CD4-positive, alpha-beta memory T cell (primary cell): ENCODE results near the gene IGSF23. TPM values are rescaled to one million over a fixed set of nuclear protein-coding genes. Genes with fewer than 3 reads are reported as not detected.

Source experiments
- CTCF ChIA-PET: fragments of 350-600 bp; sonication (Branson Sonifier 250); formaldehyde crosslinking; loops from one replicate; lab custom pipeline; 2021; ENCODE audit warnings: inconsistent platforms; ENCODE audit not compliant: partially characterized antibody; lab: Charles Lee
- POLR2A ChIA-PET: fragments of 350-600 bp; sonication (Branson Sonifier 250); formaldehyde crosslinking; loops from one replicate; lab custom pipeline; 2021; ENCODE audit not compliant: partially characterized antibody; lab: Charles Lee
- DNase-seq, 5 donors: peaks; one replicate each; pipeline versions ENCODE4 v3.0.0 to v3.0.0-alpha.2; 2020 to 2022; ENCODE audit warnings: mixed read lengths in 1 of 5
- H3K27ac ChIP-seq: one replicate; pipeline ENCODE4 v1.7.0; 2013; ENCODE audit warnings: low read depth, low read length
- H3K27me3 ChIP-seq: 2 replicates; pipeline ENCODE4 v1.7.0; 2013; ENCODE audit warnings: mild to moderate bottlenecking, low read length, moderate library complexity; ENCODE audit not compliant: insufficient read depth
- H3K36me3 ChIP-seq: 2 replicates; pipeline ENCODE4 v1.7.0; 2013; ENCODE audit warnings: mild to moderate bottlenecking, low read length, moderate library complexity; ENCODE audit not compliant: insufficient read depth
- H3K4me1 ChIP-seq: 2 replicates; pipeline ENCODE4 v1.7.0; 2013; ENCODE audit warnings: mild to moderate bottlenecking, low read length, moderate library complexity; ENCODE audit not compliant: insufficient read depth
- H3K4me3 ChIP-seq, 2 donors: one replicate each; pipeline ENCODE4 v1.7.0; 2013; ENCODE audit warnings: low read length in 2 of 2, mild to moderate bottlenecking in 1 of 2
- H3K9me3 ChIP-seq, 2 donors: one replicate each; pipeline ENCODE4 v1.7.0; 2013; ENCODE audit warnings: low read length in 2 of 2, control low read depth in 1 of 2; ENCODE audit not compliant: control insufficient read depth in 1 of 2
- H3K27ac Mint-ChIP-seq, 7 donors: one replicate each; pipeline ENCODE4 v1.8.0; 2020 to 2021; ENCODE audit warnings: mixed read lengths in 7 of 7, mild to moderate bottlenecking in 6 of 7, inconsistent platforms in 3 of 7, moderate library complexity in 3 of 7
- H3K27me3 Mint-ChIP-seq, 2 donors: one replicate each; pipeline ENCODE4 v1.8.0; 2020 to 2021; ENCODE audit warnings: mixed read lengths in 2 of 2
- H3K36me3 Mint-ChIP-seq, 2 donors: one replicate each; pipeline ENCODE4 v1.8.0; 2020 to 2021; ENCODE audit warnings: mixed read lengths in 2 of 2, inconsistent platforms in 1 of 2, mild to moderate bottlenecking in 1 of 2
- H3K4me1 Mint-ChIP-seq, 4 donors: one replicate each; pipeline ENCODE4 v1.8.0; 2020 to 2021; ENCODE audit warnings: mixed read lengths in 4 of 4, mild to moderate bottlenecking in 1 of 4
- H3K4me3 Mint-ChIP-seq, 8 donors: one replicate each; pipeline ENCODE4 v1.8.0; 2020 to 2021; ENCODE audit warnings: mixed read lengths in 8 of 8, mild to moderate bottlenecking in 7 of 8, moderate library complexity in 6 of 8, inconsistent platforms in 3 of 8
- H3K9me3 Mint-ChIP-seq, 8 donors: one replicate each; pipeline ENCODE4 v1.8.0; 2020 to 2021; ENCODE audit warnings: mixed read lengths in 8 of 8, mild to moderate bottlenecking in 5 of 8, inconsistent platforms in 3 of 8, moderate library complexity in 1 of 8
- intact Hi-C: fragments of 100-400 bp; cut with micrococcal nuclease; formaldehyde crosslinking; loops from one replicate; pipeline ENCODE4 v1.15.1; 2023
- polyA plus RNA-seq, 2 donors: library from polyadenylated mRNA; unstranded; fragments of 300-500 nt; fragmentation: Illumina TruSeq; gene quantifications; one replicate each; pipeline ENCODE4 v1.2.3, GENCODE V29; 2021
- total RNA-seq, 2 experiments: library from RNA; stranded (reverse); gene quantifications; one replicate each; pipeline ENCODE4 v1.2.3, GENCODE V29; 2021

Gene IGSF23
- total and polyA plus RNA-seq, 4 experiments from 2014 or later, result not detected

GRCh38 chr19:44658069-44658733 is 44.8 kb downstream of the IGSF23 start:
- H3K9me3 ChIP-seq, result no peaks in the 10 kb centered on the region
- no peak overlapping the region for H3K27ac ChIP-seq
- Mint-ChIP-seq H3K4me3 (no peak overlapping the region), H3K4me1 (peaks cover 1 to 13% (median 8%) of the 10 kb centered on the region in 4 donors), H3K27me3 (peaks cover 0 to 1% of the 10 kb centered on the region in 2 donors), H3K27ac (no peak overlapping the region), H3K36me3 (no peaks in the 10 kb centered on the region), H3K9me3 (no peaks in the 10 kb centered on the region)
- no peak for DNase-seq
- H3K36me3 ChIP-seq, result no peaks in the 10 kb centered on the region
- intact Hi-C loops, result no loop called here
- ChIA-PET CTCF (interaction anchor here (0.8 to 4.4 kb wide), 8 partner anchors 10 to 113 kb away, joined by 3 to 25 read pairs (median 6); no protein-coding TSS in a partner anchor), POLR2A (no interaction called here)
- peaks cover 5% of the 10 kb centered on the region for H3K4me1 ChIP-seq
- no peak overlapping the region for H3K4me3 ChIP-seq
- no peaks in the 10 kb centered on the region for H3K27me3 ChIP-seq

GRCh38 chr19:44660081-44660480 is 46.7 kb downstream of the IGSF23 start:
- Mint-ChIP-seq H3K27me3 (peaks cover 0 to 1% of the 10 kb centered on the region in 2 donors), H3K36me3 (no peaks in the 10 kb centered on the region), H3K4me3 (no peak overlapping the region), H3K27ac (no peak overlapping the region), H3K9me3 (no peaks in the 10 kb centered on the region), H3K4me1 (peaks cover 0 to 7% (median 3%) of the 10 kb centered on the region in 4 donors)
- Histone ChIP-seq H3K36me3 (no peaks in the 10 kb centered on the region), H3K27me3 (no peaks in the 10 kb centered on the region), H3K27ac (no peak overlapping the region), H3K9me3 (no peaks in the 10 kb centered on the region), H3K4me3 (no peak overlapping the region), H3K4me1 (no peaks in the 10 kb centered on the region)
- no peak for DNase-seq
- ChIA-PET CTCF (interaction anchor here (1.0 to 1.6 kb wide), 4 partner anchors 31 to 111 kb away, joined by 3 to 7 read pairs (median 4); no protein-coding TSS in a partner anchor), POLR2A (no interaction called here)
- intact Hi-C loops, result no loop called here

GRCh38 chr19:44661205-44661604 is 47.8 kb downstream of the IGSF23 start:
- H3K27me3 ChIP-seq, result no peaks in the 10 kb centered on the region
- no peaks in the 10 kb centered on the region for H3K36me3 ChIP-seq
- no peaks in the 10 kb centered on the region for H3K4me1 ChIP-seq
- H3K27ac ChIP-seq, result no peak overlapping the region
- Mint-ChIP-seq H3K9me3 (no peaks in the 10 kb centered on the region), H3K36me3 (no peaks in the 10 kb centered on the region), H3K27ac (no peak overlapping the region), H3K4me1 (peaks cover 0 to 7% (median 3%) of the 10 kb centered on the region in 4 donors), H3K27me3 (peaks cover 0 to 1% of the 10 kb centered on the region in 2 donors), H3K4me3 (no peak overlapping the region)
- ChIA-PET CTCF (no interaction called here), POLR2A (no interaction called here)
- intact Hi-C loops, result no loop called here
- no peaks in the 10 kb centered on the region for H3K9me3 ChIP-seq
- no peak overlapping the region for H3K4me3 ChIP-seq
- DNase-seq, result no peak

- H3K27me3 Mint-ChIP-seq, result peaks cover 0 to 1% of the 10 kb centered on the region in 2 donors
- H3K9me3 Mint-ChIP-seq, result no peaks in the 10 kb centered on the region
- no peak overlapping the region for H3K27ac Mint-ChIP-seq
- CTCF ChIA-PET, result interaction anchor here (1.4 kb wide), 1 partner anchor 11 kb away, joined by 3 read pairs; no protein-coding TSS in a partner anchor
- Histone ChIP-seq H3K27me3 (no peaks in the 10 kb centered on the region), H3K36me3 (no peaks in the 10 kb centered on the region), H3K4me1 (no peaks in the 10 kb centered on the region), H3K9me3 (no peaks in the 10 kb centered on the region), H3K4me3 (no peak overlapping the region), H3K27ac (no peak overlapping the region)
- no peak overlapping the region for H3K4me3 Mint-ChIP-seq
- POLR2A ChIA-PET, result no interaction called here
- H3K36me3 Mint-ChIP-seq, result no peaks in the 10 kb centered on the region
- DNase-seq, result no peak
- peaks cover 0 to 6% (median 3%) of the 10 kb centered on the region in 4 donors for H3K4me1 Mint-ChIP-seq
- intact Hi-C loops, result no loop called here
These were observed 48.5 kb downstream of the IGSF23 start for GRCh38 chr19:44661904-44662303.

GRCh38 chr19:44662691-44663385 is 49.5 kb downstream of the IGSF23 start:
- CTCF ChIA-PET, result interaction anchor here (0.8 to 1.4 kb wide), 2 partner anchors 8 to 10 kb away, joined by 3 read pairs; no protein-coding TSS in a partner anchor
- H3K36me3 ChIP-seq, result no peaks in the 10 kb centered on the region
- H3K27ac Mint-ChIP-seq, result no peak overlapping the region
- no peaks in the 10 kb centered on the region for H3K27me3 ChIP-seq
- POLR2A ChIA-PET, result interaction anchor here (1.3 kb wide), 1 partner anchor 8 kb away, joined by 3 read pairs; no protein-coding TSS in a partner anchor
- no peaks in the 10 kb centered on the region for H3K36me3 Mint-ChIP-seq
- intact Hi-C loops, result no loop called here
- no peak overlapping the region for H3K4me3 ChIP-seq
- no peaks in the 10 kb centered on the region for H3K9me3 Mint-ChIP-seq
- no peaks in the 10 kb centered on the region for H3K9me3 ChIP-seq
- no peak overlapping the region for H3K4me3 Mint-ChIP-seq
- no peak overlapping the region for H3K27ac ChIP-seq
- DNase-seq, result no peak
- no peaks in the 10 kb centered on the region for H3K27me3 Mint-ChIP-seq
- no peaks in the 10 kb centered on the region for H3K4me1 Mint-ChIP-seq
- H3K4me1 ChIP-seq, result no peaks in the 10 kb centered on the region

- Histone ChIP-seq H3K27me3 (no peaks in the 10 kb centered on the region), H3K36me3 (no peaks in the 10 kb centered on the region), H3K4me3 (no peak overlapping the region), H3K9me3 (no peaks in the 10 kb centered on the region), H3K4me1 (no peaks in the 10 kb centered on the region), H3K27ac (no peak overlapping the region)
- no peak overlapping the region for H3K4me3 Mint-ChIP-seq
- no peak overlapping the region for H3K27ac Mint-ChIP-seq
- DNase-seq, result no peak
- ChIA-PET POLR2A (interaction anchor here (1.3 kb wide), 1 partner anchor 10 kb away, joined by 3 read pairs; no protein-coding TSS in a partner anchor), CTCF (no interaction called here)
- H3K36me3 Mint-ChIP-seq, result no peaks in the 10 kb centered on the region
- no peaks in the 10 kb centered on the region for H3K27me3 Mint-ChIP-seq
- intact Hi-C loops, result no loop called here
- H3K4me1 Mint-ChIP-seq, result no peaks in the 10 kb centered on the region
- H3K9me3 Mint-ChIP-seq, result no peaks in the 10 kb centered on the region
These were observed 50.6 kb downstream of the IGSF23 start for GRCh38 chr19:44663996-44664395.

- Histone ChIP-seq H3K36me3 (no peaks in the 10 kb centered on the region), H3K9me3 (no peaks in the 10 kb centered on the region), H3K27ac (no peak overlapping the region), H3K27me3 (no peaks in the 10 kb centered on the region), H3K4me3 (no peak overlapping the region), H3K4me1 (no peaks in the 10 kb centered on the region)
- CTCF ChIA-PET, result no interaction called here
- POLR2A ChIA-PET, result no interaction called here
- Mint-ChIP-seq H3K27me3 (no peaks in the 10 kb centered on the region), H3K27ac (no peak overlapping the region), H3K9me3 (no peaks in the 10 kb centered on the region), H3K36me3 (no peaks in the 10 kb centered on the region), H3K4me3 (no peak overlapping the region), H3K4me1 (no peaks in the 10 kb centered on the region)
- no peak for DNase-seq
- intact Hi-C loops, result no loop called here
These were observed 51.6 kb downstream of the IGSF23 start for GRCh38 chr19:44664976-44665375.
